Measurements from ENCODE around the gene NUDT8.

GRCh38 chr11:67648140-67648795 lies 18.5 kb upstream of the NUDT8 start:
- TF ChIP-seq ZFP30 (CRISPR knock-in tag; IDR thresholded peaks at IDR 0.05) (no peak), ZNF8 (CRISPR knock-in tag; IDR thresholded peaks at IDR 0.05) (no peak), CREB5 (CRISPR knock-in tag; IDR thresholded peaks at IDR 0.05; ENCODE audit: low read depth) (no peak), ZNF70 (CRISPR knock-in tag; IDR thresholded peaks at IDR 0.05) (no peak)
- TF ChIP-seq, protein P1, sequence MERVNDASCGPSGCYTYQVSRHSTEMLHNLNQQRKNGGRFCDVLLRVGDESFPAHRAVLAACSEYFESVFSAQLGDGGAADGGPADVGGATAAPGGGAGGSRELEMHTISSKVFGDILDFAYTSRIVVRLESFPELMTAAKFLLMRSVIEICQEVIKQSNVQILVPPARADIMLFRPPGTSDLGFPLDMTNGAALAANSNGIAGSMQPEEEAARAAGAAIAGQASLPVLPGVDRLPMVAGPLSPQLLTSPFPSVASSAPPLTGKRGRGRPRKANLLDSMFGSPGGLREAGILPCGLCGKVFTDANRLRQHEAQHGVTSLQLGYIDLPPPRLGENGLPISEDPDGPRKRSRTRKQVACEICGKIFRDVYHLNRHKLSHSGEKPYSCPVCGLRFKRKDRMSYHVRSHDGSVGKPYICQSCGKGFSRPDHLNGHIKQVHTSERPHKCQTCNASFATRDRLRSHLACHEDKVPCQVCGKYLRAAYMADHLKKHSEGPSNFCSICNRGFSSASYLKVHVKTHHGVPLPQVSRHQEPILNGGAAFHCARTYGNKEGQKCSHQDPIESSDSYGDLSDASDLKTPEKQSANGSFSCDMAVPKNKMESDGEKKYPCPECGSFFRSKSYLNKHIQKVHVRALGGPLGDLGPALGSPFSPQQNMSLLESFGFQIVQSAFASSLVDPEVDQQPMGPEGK (CRISPR knock-in tag; IDR thresholded peaks at IDR 0.05; ENCODE audit: borderline replicate concordance) = no peak

Data from SK-N-SH treated with all-trans-retinoic acid at 6 μM for 48 hours (cell line).